ENCODE data around the gene GNB2. TPM values are rescaled to one million over a fixed set of nuclear protein-coding genes. Genes with fewer than 3 reads are reported as not detected.

The GNB2 gene
- total and polyA plus RNA-seq, 2 of the 13 experiments (the other 11 are each of a cell fraction or from before 2014, with no cell fraction given) = 48.3 to 67.1 TPM

- Histone ChIP-seq H3K27ac (ENCODE audit: extremely low read length, insufficient read depth, low read length) (no peak overlapping the region), H3K27me3 (ENCODE audit: control insufficient read depth in 1 of 2, insufficient read depth in 2 of 2, low read length in 2 of 2) (peaks cover 0 to 7% of the 10 kb centered on the region in 2 experiments; a peak in 2 of 5 replicates), H3K79me2 (ENCODE audit: insufficient read depth, low read length) (no peaks in the 10 kb centered on the region), H3K4me3 (replicated peaks in 1 of 3; ENCODE audit: insufficient read depth in 1 of 3, low read depth in 2 of 3, low read length in 3 of 3) (no peak overlapping the region), H3K36me3 (replicated peaks in 1 of 2; ENCODE audit: control insufficient read depth in 1 of 2, insufficient read depth in 2 of 2, low read length in 2 of 2) (no peaks in the 10 kb centered on the region), H4K20me1 (ENCODE audit: insufficient read depth, low read length) (peaks cover 4% of the 10 kb centered on the region; the same call in 1 of the 2 replicates), H3K4me2 (ENCODE audit: low read depth, low read length) (no peak overlapping the region), H3K4me1 (ENCODE audit: insufficient read depth, low read length) (peaks cover 9% of the 10 kb centered on the region), H3K9ac (ENCODE audit: insufficient read depth, low read depth, low read length) (no peak overlapping the region), H2AFZ (ENCODE audit: low read length) (no peak overlapping the region), H3K9me3 (ENCODE audit: low read length) (no peaks in the 10 kb centered on the region)
- ChIA-PET CTCF (ENCODE audit: low intra/inter-chr PET ratio, low total read pairs) (no interaction called here), POLR2A (interaction anchor here (1.3 kb wide), 1 partner anchor 69 kb away, joined by 6 read pairs; the partner anchor contains the start of genes FBXO24 and LRCH4)
- no peak for TF ChIP-seq KLF16 (CRISPR knock-in tag; IDR thresholded peaks at IDR 0.05)
- TF ChIP-seq ZNF776 (CRISPR knock-in tag; IDR thresholded peaks at IDR 0.05) = no peak
- no peak for TF ChIP-seq SALL2 (CRISPR knock-in tag; IDR thresholded peaks at IDR 0.05)
- TF ChIP-seq FIP1L1 (IDR thresholded peaks at IDR 0.05; ENCODE audit: borderline replicate concordance, insufficient read depth, low read depth, low read length) = no peak
- TF ChIP-seq ATF3 (CRISPR knock-in tag; IDR thresholded peaks at IDR 0.05) = no peak
- no peak for TF ChIP-seq ZNF572 (CRISPR knock-in tag; IDR thresholded peaks at IDR 0.05)
- TF ChIP-seq ZNF850 (CRISPR knock-in tag; conservative IDR thresholded peaks at IDR 0.05) = no peak
- no peak for TF ChIP-seq GATAD2A (CRISPR knock-in tag; IDR thresholded peaks at IDR 0.05)
- TF ChIP-seq SOX6 (IDR thresholded peaks at IDR 0.05) = no peak
- no peak for TF ChIP-seq SOX6 (CRISPR knock-in tag; IDR thresholded peaks at IDR 0.05)
- no peak for TF ChIP-seq KDM2A (CRISPR knock-in tag; IDR thresholded peaks at IDR 0.05; ENCODE audit: borderline replicate concordance, low read depth)
- TF ChIP-seq ZNF512B (CRISPR knock-in tag; IDR thresholded peaks at IDR 0.05; ENCODE audit: borderline replicate concordance) = no peak
- no peak for TF ChIP-seq ZNF639 (CRISPR knock-in tag; conservative IDR thresholded peaks at IDR 0.05)
- no peak for TF ChIP-seq STAG1 (CRISPR knock-in tag; IDR thresholded peaks at IDR 0.05)
- TF ChIP-seq ZNF3 (CRISPR knock-in tag; IDR thresholded peaks at IDR 0.05) = no peak
- TF ChIP-seq GPN1 (CRISPR knock-in tag; IDR thresholded peaks at IDR 0.05; ENCODE audit: borderline replicate concordance) = no peak
- FAIRE-seq = no peak
- no peak for DNase-seq (ENCODE audit: low spot score)
- in situ Hi-C loops (cut with HindIII; ENCODE audit: extremely low pct_ligation_motif_present, low pct_unique_long_range_greater_than_20kb) = no loop called here
- WGBS (ENCODE audit: low lambda C conversion rate) = 48% methylated on average over 11 of the region's 25 CpGs
- intact Hi-C loops (cut with micrococcal nuclease; ENCODE audit: unreplicated experiment) = no loop called here
- no TSS peak for BruUV-seq (replicated peaks)
- ATAC-seq = no peak
These were observed 18.4 kb upstream of the GNB2 start for GRCh38 chr7:100654908-100655831.
